ENCODE results near the gene SP140. TPM values are rescaled to one million over a fixed set of nuclear protein-coding genes. Genes with fewer than 3 reads are reported as not detected.
"Not testable (repeated sequence)": the region's sequence is repeated elsewhere in the genome, so short reads cannot be mapped to it uniquely, and the experiment has no call there.

SP140 gene
- polyA plus RNA-seq, 12 donors = 0.30 to 2.5 (median 0.79) TPM; not detected in 2

- DNase-seq = no peak
These were observed 1.1 kb upstream of the SP140 start for GRCh38 chr2:230224458-230224857.

DNA sequence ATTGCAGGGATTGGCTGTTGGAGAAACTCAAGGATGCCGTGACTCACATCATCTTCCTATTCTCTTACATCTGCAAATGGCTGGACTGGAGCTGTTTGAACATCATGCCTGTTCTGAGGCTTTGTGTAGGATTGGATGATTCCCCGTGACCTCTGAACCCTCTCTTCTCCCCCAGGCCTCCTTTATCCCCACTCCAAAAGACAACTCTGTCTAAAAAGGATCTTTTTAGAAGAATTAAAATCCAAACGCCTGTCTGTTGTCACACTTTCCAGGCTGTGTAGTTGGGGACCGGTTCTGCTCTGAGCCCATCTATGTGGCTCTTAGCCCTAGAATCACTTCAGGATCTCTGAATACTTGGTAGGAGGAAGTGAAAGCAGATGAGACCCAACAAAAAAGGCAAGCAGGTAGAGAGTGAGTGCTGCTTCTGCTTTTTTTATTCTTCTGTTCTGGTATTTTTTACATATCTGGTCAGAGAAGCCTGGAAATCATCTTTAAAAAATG lies 565 bp downstream of the SP140 start:
- DNase-seq = no peak

- DNase-seq = no peak
These were observed 1.7 kb downstream of the SP140 start for GRCh38 chr2:230227216-230227615.

DNA sequence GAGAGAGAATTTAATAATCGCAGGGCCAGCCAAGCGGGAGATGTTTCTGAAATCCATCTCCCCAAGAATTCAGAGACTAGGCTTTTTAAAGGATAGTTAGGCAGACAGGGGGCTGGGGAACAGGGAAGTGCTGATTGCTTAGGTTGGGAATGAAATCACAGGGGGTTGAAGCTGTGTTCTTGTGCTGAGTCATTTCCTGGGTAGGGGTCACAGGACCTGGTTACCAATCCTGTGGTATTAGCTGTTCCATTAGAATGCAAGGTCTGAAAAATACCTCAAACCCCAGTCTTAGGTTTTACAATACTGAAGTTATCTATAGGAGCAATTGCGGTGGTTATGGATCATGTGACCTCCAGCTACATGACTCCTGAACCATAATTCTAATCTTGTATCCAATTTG lies 4.6 kb downstream of the SP140 start:
- no peak for DNase-seq

GRCh38 chr2:230230496-230231200 lies 5.1 kb downstream of the SP140 start:
- no peak for DNase-seq

DNA sequence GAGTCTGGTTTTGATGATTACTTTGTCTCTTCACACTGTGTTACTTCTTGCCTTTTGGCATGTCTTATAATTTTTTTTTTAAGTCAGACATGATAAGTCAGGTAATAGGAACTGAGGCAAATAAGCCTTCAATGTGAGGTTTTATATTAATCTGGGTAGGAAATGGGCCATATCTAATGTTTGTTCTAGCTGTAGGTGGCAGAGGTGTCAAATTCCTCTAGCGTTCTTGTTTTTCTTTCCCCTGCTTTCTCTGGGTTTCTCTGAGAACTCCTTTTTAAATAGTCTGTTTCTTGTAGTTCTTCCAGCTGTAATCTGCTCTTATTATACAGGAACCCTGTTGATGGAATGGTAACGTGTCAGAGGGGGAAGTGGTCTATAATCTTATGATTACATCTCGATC lies 5.7 kb downstream of the SP140 start:
- DNase-seq = no peak

DNA sequence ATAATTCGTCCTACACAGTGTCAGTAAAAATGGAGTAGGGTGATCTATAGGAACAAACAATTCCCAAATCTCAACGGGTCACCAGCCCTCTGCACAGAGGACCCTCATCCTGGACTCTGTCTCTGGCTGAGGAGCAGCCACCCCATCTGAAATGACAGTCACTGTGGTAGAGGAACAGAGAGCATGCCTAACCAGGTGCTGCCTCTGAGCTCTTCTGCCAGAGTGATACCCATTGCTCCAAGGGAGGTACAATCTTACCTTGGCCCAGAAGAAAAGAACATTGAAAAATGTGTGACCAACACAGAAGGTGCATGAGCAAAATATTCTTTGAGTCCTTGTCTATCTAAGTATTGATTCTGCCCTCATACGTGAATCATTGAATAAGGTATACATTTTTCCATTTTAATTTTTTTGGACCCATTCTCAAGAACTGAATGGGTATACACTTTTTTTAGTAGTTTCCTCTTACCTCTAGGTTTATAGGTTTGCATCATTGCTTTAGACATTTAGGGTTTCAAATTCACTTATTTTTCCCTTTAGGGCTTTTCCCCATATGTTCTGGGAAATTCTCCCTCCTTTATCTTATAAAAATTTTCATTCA lies 8.7 kb downstream of the SP140 start:
- DNase-seq = no peak

DNA sequence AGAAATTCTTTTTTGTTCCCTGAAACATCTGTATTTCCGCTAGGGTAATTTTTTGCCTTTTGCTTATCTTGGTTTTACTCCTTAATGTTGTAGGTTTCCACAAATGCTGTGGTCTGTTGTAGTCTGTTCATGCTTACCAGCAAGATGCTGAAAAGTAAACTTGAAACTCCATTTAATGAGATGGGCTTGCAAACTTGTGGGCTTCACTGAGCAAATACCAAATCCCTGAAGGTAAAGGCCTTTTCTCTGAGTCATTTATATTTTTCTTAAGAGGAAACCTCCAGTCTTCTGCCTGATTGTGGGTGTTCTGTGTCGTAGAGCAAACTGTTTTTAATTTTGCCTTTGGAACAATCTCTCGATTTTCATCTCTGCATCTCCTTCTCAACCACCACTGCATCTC lies 9.3 kb downstream of the SP140 start:
- no peak for DNase-seq

GRCh38 chr2:230244211-230244610 lies 18.7 kb downstream of the SP140 start:
- DNase-seq = no peak

DNA sequence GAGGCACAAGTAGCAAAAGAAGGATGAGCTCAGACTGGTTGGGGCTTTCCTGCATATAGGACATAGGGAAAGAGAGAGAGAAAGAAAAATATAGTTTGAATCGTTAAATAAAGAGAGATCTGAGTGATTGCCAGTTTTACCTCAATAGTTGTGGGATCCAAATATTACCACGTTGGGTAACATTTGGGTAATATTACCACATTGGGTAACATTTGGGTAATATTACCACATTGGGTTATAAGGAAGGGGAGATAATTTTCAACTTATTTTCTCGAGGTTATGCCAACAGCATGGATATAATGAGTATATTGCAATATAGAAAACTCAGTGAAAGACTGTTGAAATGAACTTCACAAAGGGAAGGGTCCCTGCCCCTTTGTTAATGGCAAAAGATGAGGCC lies 20.7 kb downstream of the SP140 start:
- DNase-seq = no peak

- DNase-seq = no peak
These were observed 24.7 kb downstream of the SP140 start for GRCh38 chr2:230250231-230250630.

DNA sequence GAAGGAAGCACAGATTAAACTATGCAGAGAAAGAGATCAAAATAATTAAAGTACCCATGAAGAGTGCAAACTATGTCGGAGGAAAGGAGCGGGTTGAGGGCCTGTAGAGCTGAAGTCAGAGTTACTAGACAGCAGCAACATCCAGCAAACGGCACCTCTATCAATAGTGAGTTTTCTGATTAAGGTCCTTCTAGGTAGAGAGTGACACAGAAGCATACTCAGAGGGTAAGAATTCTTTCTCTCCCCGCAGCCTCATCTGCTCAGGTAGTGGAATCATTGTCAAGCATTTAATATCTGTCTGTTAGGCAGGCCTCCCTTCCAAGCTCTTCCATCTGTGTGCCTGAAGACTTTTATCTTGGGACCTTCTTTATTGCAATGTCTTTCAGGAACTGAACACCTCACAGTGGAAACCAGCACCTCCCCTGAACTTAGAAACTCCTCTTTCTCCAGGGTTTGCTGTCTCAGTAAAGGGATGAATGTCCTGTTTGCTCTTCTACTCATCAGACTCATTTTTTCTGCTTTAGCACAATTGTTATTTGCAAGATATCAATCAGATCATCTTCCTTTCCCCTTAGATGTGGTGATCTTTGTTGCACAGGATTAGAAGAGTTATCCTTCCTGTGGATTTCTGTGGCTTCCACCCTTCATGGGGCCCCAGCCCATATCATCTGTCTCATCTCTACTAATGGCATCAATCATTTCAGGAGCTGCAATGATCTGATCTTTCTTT lies 28.8 kb downstream of the SP140 start:
- DNase-seq = no peak

- no peak for DNase-seq
These were observed 31.3 kb downstream of the SP140 start for GRCh38 chr2:230256733-230257332.

- DNase-seq = no peak
These were observed 32.9 kb downstream of the SP140 start for GRCh38 chr2:230258483-230258882.

DNA sequence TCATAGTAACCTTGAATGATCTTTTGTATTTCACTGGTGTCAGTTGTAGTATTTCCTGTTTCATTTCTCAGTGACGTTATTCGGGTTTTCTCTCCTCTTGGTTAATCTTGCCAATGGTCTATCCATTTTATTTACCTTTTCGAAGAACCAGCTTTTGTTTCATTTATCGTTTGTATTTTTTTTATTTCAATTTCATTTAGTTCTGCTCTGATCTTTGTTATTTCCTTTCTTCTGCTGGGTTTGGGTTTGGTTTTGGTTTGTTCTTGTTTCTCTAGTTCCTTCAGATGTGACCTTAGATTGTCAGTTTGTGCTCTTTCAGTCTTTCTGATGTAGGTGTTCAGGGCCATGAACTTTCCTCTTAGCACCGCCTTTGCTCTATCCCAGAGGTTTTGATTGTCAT lies 36.7 kb downstream of the SP140 start:
- no peak for DNase-seq

DNA sequence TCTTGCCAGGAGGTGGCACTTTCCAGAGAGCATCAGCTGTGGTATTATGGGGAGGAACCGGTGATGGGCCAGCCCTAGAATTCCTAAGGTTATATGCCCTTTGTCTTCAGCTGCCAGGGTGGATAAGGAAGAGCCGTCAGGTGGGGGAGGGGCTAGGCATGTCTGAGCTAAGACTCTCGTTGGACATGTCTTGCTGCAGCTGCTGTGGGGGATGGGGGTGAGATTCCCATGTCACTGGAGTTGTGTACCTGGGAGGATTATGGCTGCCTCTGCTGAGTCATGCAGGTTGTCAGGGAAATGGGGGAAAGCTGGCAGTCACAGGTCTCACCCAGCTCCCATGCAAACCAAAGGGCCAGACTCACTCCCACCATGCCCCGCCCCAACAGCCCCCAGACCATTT lies 39.4 kb downstream of the SP140 start:
- DNase-seq = not testable (repeated sequence)

DNA sequence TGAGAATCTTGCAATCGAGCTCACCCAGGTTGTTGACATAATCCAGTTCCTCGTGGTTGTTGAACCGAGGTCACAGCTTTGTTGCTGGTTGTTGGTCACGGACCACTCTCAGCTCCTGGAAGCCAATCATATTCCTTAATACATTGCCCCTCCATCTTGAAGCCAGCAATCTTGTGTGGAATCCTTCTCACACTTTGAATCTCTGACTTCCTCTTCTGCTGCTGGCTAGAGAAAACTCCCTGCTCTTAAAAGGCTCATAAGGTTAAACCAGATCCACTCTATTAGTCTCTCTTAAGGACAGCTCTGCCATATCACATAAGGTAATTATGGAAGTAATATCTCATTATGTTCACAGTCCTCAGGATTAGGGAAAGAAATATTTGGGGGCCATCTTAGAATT lies 41.1 kb downstream of the SP140 start:
- DNase-seq = no peak

DNA sequence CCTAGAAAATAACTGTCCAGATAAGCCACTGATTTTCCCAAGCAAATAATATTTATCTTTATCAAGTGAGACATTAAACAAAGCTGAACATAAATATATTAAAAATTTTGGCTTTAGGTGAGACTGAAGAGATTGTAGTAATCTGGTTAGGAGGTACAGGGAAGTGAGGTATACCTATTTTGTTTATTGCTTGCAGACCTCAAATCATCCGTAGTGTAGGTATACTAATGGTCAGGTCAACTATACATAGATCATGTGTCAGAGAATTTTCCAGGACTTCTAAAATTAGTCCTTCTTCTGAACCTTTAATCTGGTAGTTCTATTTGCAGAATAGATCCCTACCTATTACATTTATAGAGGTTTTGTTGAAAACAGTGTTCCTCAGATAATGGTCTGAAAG lies 41.5 kb downstream of the SP140 start:
- DNase-seq = no peak

GRCh38 chr2:230267556-230267955 lies 42.0 kb downstream of the SP140 start:
- no peak for DNase-seq

- DNase-seq = no peak
These were observed 43.2 kb downstream of the SP140 start for GRCh38 chr2:230268606-230269243.

GRCh38 chr2:230269715-230270114 lies 44.2 kb downstream of the SP140 start:
- DNase-seq = no peak

GRCh38 chr2:230282936-230283335 lies 57.4 kb downstream of the SP140 start:
- DNase-seq = no peak
